ENCODE measurements around the gene EIPR1. TPM values are rescaled to one million over a fixed set of nuclear protein-coding genes. Genes with fewer than 3 reads are reported as not detected.

The EIPR1 gene
- total and polyA plus RNA-seq, 2 donors (not counting 3 experiments of a cell fraction or from before 2014, with no cell fraction given) = 30.8 to 57.3 TPM

DNA sequence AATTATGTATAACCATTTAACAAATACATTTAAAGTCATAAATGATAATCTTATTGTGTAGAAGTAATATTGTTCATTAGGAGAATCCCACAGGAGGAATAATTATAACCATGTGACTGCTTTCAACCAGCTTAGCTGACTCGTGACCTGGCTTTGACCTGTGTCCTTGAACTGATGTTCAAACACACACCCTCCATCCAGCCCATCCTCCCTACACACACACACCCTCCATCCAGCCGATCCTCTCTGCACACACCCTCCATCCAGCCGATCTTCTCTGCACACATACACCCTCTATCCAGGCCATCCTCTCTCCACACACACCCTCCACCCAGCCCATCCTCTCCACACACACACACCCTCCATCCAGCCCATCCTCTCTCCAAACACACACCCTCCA is 83.5 kb downstream of the EIPR1 start:
- Histone ChIP-seq H3K4me2 (ENCODE audit: insufficient read depth, low read length) (no peak overlapping the region), H3K79me2 (ENCODE audit: control insufficient read depth, insufficient read depth, low read length) (no peaks in the 10 kb centered on the region), H4K20me1 (replicated peaks; ENCODE audit: control insufficient read depth, extremely low read depth, insufficient read depth, low read length) (no peaks in the 10 kb centered on the region), H3K4me3 (replicated peaks in 1 of 3; ENCODE audit: insufficient read depth in 1 of 3, low read depth in 1 of 3, low read length in 3 of 3) (no peak overlapping the region), H2AFZ (ENCODE audit: low read depth, low read length) (no peak overlapping the region), H3K9me3 (replicated peaks; ENCODE audit: control insufficient read depth, insufficient read depth, low read length) (no peaks in the 10 kb centered on the region), H3K27me3 (ENCODE audit: control insufficient read depth in 2 of 2, insufficient read depth in 2 of 2, low read length in 2 of 2) (no peaks in the 10 kb centered on the region), H3K36me3 (ENCODE audit: control insufficient read depth in 2 of 2, extremely low read depth in 1 of 2, insufficient read depth in 2 of 2, low read length in 2 of 2) (no peaks in the 10 kb centered on the region), H3K9ac (replicated peaks; ENCODE audit: extremely low read depth, insufficient read depth, low read length) (no peak overlapping the region), H3K27ac (ENCODE audit: insufficient read depth, low read depth, low read length) (no peak overlapping the region), H3K9me1 (replicated peaks; ENCODE audit: control insufficient read depth, extremely low read depth, insufficient read depth, low read length) (no peaks in the 10 kb centered on the region), H3K4me1 (ENCODE audit: control insufficient read depth, extremely low read depth, insufficient read depth, low read length) (no peaks in the 10 kb centered on the region)
- no peak for FAIRE-seq
- intact Hi-C loops (cut with micrococcal nuclease) (no loop called here), dilution Hi-C loops (cut with MboI; ENCODE audit: extremely low pct_ligation_motif_present, low sequenced_read_pairs) (no loop called here)
- ChIA-PET POLR2A (no interaction called here), CTCF (no interaction called here)
- BruUV-seq (replicated peaks) = no TSS peak
- TF ChIP-seq, protein P1, sequence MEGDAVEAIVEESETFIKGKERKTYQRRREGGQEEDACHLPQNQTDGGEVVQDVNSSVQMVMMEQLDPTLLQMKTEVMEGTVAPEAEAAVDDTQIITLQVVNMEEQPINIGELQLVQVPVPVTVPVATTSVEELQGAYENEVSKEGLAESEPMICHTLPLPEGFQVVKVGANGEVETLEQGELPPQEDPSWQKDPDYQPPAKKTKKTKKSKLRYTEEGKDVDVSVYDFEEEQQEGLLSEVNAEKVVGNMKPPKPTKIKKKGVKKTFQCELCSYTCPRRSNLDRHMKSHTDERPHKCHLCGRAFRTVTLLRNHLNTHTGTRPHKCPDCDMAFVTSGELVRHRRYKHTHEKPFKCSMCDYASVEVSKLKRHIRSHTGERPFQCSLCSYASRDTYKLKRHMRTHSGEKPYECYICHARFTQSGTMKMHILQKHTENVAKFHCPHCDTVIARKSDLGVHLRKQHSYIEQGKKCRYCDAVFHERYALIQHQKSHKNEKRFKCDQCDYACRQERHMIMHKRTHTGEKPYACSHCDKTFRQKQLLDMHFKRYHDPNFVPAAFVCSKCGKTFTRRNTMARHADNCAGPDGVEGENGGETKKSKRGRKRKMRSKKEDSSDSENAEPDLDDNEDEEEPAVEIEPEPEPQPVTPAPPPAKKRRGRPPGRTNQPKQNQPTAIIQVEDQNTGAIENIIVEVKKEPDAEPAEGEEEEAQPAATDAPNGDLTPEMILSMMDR (IDR thresholded peaks at IDR 0.05; ENCODE audit: extremely low read depth in 1 of 2, insufficient read depth in 1 of 2, low read depth in 1 of 2, low read length in 2 of 2) = no peak
- no peak for TF ChIP-seq GATA2 (IDR thresholded peaks at IDR 0.05; ENCODE audit: insufficient read depth, insufficient read length, low read depth, low read length)
- no peak for TF ChIP-seq JUN (IDR thresholded peaks at IDR 0.05; ENCODE audit: borderline replicate concordance, insufficient read depth, insufficient read length, low read depth)
- TF ChIP-seq POLR2AphosphoS5 (IDR thresholded peaks at IDR 0.05; ENCODE audit: insufficient read depth, low read depth, low read length) = no peak
- TF ChIP-seq EZH2 (IDR thresholded peaks at IDR 0.05; ENCODE audit: borderline replicate concordance, low read depth, low read length, severe bottlenecking) = no peak
- TF ChIP-seq, protein P2, sequence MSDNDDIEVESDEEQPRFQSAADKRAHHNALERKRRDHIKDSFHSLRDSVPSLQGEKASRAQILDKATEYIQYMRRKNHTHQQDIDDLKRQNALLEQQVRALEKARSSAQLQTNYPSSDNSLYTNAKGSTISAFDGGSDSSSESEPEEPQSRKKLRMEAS (IDR thresholded peaks at IDR 0.05; ENCODE audit: insufficient read depth, insufficient read length) = no peak
- no peak for TF ChIP-seq FOS (IDR thresholded peaks at IDR 0.05; ENCODE audit: borderline replicate concordance, insufficient read depth, low read length)
- no peak for TF ChIP-seq MYC (IDR thresholded peaks at IDR 0.05; ENCODE audit: low read depth, low read length)
- TF ChIP-seq POLR2A (IDR thresholded peaks at IDR 0.05; ENCODE audit: low read depth, low read length) = no peak
- no peak for DNase-seq (ENCODE audit: low read depth, low spot score)
